Fibroblast of skin of abdomen (primary cell): ENCODE results near the gene CLSTN2.
A peak's percentile ranks its signal among the peaks of the same experiment; 100 is the strongest.

Experiments used
- DNase-seq: peaks from one replicate; pipeline ENCODE4 v3.0.0-alpha.2; 2013

The CLSTN2 gene

DNA sequence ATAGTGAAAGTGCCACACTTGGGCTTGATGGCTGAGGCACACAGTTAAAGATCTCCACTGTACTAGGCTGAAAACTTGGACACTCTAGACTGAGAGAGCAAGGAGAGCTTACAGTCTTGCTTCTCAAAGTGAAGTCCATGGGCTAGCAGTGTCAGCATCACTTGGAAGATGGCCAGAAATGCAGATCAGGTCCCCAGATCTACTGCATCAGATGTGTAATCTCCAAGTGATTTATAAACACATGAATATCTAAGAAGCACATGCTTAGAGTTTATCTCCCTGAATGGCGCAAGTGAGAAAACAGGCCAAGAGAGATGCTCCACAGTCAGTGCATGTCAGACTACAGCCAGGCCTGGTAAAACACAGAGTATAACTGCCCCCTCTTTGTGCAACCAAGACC lies 308.6 kb downstream of the CLSTN2 start:
- no peak for DNase-seq

DNA sequence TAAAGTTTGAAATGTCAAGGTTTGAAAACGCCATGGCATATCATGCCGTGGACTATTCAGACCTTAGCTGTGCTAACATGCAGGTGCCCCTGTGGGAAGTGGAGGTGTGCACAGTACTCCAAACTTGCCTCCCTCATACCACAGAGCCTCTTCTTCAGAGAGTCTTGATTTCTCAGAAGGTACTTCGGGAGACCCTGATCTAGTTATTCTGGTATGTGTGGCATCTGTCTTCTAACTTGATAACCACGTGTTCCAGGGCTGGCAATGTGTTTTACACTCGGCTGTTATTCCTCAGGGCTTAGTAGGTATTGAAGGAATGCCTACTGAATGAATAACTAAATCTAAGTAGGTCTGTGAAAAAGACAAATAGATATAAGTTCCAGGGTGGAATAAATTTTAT lies 309.9 kb downstream of the CLSTN2 start:
- peak; percentile 47 for DNase-seq

DNA sequence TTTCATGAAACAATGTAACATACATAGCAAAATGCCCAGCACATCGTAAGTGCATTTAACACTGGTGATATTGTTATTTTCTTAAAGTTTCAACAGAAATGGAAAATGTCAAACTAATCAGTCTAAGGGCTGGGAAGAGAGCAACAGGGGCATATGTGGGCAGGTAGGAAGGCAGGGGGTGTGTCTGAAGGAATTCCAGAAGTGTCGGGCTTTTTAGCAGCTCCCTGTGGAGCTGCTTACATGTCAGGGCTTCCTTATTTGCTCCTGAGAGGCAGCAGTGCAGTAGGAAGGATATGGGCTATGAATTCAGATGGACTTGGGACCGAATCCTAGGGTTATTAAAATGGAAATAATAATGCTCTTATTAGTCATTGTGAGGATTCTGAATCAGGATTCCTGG lies 311.6 kb downstream of the CLSTN2 start:
- no peak for DNase-seq

DNA sequence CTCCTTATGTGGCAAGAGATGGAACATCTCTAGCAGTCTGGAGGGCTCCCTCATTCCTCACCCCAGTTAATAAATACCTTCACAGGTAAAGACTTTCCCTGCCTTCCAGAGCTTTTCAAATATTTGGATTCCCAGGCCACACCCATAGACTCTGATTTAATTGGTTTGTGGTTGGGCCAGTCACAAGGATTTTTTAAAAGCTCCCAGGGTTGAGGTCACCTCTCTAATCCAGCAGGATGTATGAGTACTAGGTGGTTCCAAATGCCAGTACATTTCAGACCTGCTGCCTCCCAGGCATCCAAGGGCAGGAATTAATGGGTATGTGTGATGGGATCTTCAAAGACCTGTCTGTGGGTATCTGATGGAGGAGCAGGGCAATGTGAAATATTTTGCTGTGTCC lies 312.8 kb downstream of the CLSTN2 start:
- DNase-seq = no peak

DNA sequence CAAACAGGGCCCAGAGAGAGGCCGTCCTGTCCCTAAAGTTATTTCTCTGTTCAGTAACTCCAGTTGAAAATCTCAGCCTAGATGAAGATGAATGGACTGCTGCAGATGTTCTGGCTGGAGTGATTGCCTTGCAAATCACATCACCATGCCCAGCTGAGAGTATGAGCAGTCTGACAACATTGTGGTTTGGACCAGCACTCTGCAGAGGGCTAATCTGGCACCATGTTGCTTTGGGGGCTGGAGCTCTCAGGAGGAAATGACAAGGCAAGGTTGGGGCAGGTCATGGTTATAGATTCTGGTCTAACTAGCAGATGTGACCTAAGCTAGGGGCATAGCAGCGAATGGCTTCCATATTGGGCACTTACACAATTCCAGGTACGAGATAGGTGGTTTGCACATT lies 314.2 kb downstream of the CLSTN2 start:
- no peak for DNase-seq

DNA sequence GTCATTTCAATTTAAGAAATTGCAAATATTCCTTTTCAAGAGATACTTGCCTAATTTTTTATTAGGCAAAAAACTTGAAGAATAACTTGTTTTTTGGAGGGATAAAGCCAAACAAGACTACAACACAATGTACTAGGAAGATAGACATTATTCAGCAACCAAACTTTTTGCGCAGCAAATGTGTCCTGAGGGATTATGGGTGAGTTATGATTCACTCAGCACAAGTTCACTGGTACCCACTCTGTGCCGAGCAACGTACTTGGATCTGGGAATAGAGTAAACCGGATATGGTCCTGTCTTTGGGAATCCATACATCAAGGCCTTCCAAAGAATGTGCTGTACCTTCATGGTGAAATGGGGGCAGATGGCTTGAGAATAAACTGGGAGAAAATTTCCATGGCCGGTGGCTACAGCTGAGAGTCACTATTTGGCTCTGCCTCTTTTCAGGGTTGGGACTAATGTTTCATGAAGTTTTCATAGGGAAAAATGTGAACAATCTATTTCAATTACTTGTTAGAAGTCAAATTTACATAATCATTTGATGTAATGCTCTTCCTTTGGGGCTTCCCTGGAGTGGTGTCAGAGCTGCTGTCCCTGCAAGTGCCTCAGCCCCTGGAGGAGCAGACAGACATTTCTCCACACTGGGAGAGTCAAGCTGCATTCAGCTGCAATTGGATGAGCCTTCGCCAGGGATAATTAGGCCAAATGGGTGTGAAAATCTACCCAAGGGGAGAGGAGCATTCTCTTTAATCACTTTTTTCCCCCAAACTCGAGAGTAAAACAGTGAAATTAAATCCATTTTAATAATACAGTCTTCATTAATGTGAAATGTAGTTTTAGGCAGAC lies 315.2 kb downstream of the CLSTN2 start:
- no peak for DNase-seq

DNA sequence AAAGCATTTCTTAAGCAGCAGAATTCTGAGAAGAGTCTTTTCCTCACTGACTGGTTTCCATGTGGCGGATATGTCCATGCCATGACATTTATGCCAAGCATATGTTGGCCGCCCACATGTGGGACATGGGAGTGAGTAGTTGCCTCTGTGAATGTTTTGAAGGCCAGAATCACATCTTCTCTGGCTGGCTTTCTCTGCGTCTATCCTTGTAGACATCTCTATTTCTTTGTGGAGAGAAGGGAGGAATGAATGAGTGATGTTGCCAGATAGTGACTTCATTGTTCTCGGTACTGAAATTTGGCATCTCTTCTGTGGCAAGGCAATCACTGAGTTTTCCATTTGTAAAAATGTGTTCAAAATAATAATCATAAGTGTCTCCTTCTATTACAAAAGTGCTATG lies 316.0 kb downstream of the CLSTN2 start:
- DNase-seq = no peak

DNA sequence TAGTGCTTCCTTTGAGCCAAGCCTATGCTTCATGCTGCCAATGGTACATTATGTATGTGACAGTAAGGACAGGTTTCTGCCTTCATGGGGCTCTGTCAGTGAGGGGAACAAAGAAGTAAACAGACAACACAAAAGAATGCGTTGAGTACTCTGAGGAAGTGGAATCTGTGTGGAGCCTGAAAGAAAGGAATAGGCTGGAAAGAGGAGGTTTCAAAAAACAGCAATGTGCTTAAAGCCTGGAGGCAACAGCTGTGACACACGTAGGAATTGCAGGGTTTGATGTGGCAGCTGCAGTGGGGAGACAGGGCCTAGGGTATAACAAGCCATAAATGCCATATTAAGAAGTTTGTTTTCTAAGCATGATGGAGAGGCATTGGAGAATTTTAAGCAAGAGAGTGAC lies 316.7 kb downstream of the CLSTN2 start:
- DNase-seq = no peak

DNA sequence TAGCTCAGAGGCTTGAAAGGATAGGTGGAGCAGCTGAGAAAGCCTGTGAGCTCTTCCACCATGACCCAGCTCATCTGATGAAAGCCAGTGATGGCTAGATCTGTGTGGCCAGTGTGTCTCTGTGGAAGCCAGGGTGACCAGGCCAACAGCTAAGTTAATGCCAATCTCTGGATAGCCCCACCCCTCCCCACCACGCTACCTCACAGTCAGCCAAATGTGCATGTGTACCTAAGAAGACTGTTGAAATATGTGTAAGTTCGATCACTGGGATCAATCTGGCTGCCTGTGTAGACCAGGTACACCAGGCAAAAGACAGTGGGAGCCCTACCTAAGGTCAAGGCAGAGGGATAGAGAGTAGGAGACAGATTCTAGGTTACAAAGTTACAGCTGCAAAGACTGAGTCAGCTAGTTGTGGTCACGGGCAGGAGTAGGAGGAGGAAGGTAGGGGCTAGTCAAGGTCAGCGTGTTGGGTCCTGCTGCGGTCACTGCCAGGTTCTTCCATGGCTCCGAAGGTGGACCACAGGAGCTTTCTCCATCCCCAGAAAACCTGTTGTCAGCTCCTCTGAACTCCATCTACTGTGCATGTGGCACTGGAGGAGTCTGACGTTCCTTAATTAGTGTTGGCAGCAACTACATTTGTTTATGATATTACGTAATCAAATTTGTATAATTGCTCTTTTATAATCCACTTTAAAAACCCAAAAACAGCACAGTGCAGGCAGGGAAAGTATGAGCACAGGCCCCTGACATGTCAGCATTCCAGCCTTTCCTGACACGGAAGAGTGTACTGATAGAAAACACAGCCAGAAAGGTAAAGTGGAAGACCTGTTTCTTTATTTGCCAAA lies 318.0 kb downstream of the CLSTN2 start:
- no peak for DNase-seq

DNA sequence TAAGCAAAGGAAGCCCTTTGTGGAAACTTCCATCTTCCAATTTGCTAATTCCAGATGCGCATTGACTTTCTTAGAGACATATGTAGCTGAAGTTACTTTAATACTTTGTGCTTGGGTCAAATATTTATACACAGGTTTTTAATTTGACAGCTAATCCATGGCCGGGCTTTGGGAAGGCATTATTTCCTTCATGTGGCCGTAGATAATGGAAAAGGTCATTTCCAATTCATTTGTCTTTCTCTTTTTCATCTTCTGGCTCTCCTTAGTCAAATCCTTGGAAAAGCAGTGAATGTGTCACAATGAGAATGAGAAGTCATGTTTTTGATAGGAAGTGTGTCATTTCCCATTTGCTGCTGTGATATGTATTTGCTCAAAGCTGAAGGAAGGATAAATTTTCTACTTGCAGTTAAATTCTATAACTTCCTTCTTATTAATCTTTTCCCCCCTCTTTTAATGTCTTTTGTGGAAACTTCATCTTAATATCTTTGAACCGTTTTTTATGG lies 323.3 kb downstream of the CLSTN2 start:
- DNase-seq = no peak

DNA sequence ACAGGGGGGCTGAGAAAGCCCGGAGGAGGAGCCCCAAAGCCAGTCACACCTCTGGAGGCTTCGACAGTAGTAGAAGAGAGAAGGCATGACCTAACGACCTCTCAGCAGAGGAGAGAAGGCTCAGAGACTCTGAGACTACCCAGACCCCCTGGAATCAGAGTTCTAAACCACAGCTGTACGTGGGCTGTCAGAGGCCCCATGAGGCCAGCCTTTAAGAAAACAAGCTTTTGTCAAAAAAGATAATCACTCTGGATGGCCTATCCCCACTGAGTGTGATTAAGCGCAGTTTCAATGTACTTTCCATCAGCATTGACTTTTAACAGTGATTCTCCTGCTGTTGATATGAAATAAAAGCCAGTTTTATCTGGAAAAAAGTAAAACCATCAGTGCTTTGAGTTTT lies 330.3 kb downstream of the CLSTN2 start:
- no peak for DNase-seq

DNA sequence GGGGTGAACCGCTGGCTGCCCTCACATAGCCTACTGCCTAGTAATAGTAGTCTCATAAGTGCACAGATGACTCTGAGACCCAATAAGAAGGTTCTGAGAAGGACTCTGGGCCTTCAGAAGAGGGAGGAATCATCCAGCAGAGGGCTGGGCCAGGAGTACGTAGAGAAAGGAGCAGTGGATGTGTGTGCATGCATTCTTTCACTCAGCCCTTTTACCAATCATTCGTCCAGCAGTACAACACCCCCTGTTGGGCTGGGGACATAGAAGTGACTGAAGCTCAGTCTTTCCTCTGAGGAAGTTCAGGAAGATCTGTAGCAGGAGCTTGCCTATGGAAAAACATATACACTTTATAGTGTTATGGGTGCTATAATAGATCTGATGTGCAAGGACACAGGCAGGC lies 333.1 kb downstream of the CLSTN2 start:
- DNase-seq = no peak

DNA sequence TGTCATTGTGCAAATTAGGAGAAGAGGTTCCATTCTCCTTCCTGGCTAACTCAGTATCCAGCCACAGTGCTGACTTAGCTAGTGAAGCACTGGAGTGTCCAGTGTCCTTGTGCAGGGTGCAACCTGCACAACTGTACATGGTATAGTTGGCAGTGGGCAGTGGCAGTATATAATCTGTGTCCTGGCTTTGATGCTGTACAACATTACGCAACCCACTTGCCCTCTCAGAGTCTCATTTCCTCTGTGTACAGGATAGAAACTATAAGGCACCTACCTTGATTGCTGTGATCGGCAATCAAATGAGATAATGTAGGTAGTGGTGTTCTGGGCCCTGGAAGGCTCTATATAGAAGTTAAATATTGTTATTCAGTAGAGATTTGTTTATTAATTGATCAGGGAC lies 333.6 kb downstream of the CLSTN2 start:
- no peak for DNase-seq

DNA sequence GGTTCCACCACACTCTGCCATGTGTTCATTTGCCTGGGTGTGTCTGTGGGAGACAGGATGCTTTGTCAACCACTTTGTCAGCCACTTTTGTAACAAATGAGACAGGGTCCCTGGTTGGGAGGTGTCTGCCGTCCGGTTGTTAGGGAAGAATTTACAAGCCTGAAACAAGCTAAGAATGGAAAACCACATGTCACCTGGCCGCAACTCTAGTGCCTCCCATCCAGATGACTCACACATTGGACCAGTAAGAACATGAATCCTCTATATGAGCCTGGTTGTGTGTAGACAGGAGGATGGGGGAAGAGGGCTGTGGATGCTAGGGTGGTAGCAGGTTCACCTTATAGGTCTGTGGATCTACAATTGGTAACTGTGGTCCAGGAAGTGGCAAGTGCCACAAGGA lies 335.3 kb downstream of the CLSTN2 start:
- no peak for DNase-seq

DNA sequence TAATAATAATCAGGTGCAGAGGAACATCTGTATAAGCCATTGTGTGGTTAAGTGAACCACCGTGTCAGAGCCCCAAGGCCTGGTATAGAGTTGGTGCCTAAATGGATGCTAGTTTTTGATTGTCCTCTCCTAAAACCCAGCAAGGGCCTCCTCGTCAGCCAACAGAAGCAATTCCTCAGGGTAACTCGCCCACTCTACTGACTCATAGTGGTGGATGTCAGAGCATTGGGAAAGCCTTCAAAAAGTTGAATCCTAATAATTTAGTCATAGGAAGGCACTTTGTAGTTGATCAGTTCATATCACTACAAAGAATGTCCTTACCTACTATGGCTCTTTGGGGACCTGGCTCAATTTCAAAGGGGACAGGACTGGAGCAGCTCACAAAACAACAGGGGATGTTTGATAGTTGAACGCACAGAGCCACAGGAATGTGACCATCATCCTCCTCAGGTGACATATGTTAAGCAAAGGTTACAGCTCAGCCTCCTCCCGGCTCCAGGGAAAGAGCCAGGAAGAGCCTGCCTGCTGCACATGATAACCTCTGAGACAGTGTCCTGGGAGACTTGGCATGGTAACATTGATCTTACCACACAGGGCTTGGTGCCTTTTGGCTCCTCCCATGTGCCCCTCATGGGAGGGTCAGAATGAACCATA lies 338.7 kb downstream of the CLSTN2 start:
- DNase-seq = peak; percentile 9

DNA sequence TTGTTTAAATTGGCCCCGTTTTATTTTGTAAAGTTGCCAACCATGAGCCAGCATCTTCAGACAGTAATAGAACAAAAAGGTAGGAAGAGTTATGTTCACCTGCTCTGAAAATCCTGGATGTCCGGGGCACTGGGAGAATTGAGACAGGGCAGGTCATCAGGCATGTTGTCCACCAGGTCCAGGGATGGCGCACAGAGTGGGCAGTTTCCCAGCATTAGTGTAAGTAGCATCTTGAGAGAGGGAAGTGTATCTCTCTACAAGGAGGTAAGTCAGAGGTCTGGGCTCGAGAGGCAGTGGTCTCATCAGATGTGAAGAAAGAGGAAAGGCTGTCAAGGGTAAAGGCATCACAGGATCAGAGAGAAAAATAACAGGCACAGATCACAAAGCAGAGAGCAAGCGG lies 339.4 kb downstream of the CLSTN2 start:
- no peak for DNase-seq

DNA sequence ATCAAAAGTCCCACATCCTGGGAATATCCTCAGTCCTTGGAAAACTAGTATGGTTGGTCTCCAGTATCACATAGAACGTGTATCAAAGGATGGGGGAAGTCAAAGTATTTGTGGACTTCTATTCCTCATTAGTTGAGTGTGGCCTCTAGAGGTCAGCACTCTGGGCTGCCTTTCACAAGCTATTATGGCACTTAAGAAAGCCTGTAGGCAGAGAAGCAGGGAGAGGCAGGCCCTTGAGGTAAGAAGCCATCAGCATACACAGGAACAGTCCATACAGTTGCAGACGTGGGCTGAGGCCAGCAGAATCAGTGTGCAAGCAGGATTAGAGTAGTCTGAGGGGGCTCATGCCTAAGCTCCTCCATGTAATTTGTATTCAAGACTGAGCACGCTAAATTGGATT lies 341.7 kb downstream of the CLSTN2 start:
- peak; percentile 15 for DNase-seq

DNA sequence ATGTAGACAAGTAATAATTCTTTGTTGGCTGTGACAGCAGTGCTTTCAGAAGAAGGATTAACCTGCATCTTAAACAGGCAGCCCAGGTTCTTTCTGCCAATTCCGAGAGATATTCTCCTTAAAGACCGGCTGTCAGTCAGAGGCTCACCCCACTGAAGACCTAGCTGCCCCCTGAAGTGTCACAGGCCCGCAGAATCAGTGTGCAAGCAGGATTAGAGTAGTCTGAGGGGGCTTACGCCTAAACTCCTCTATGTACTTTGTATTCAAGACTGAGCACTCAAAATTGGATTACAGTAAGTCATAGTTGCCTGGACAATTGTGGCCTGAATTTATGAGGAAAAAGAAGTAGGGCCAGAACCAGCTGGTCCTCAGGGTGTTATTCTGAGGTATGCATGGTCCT lies 342.9 kb downstream of the CLSTN2 start:
- no peak for DNase-seq

DNA sequence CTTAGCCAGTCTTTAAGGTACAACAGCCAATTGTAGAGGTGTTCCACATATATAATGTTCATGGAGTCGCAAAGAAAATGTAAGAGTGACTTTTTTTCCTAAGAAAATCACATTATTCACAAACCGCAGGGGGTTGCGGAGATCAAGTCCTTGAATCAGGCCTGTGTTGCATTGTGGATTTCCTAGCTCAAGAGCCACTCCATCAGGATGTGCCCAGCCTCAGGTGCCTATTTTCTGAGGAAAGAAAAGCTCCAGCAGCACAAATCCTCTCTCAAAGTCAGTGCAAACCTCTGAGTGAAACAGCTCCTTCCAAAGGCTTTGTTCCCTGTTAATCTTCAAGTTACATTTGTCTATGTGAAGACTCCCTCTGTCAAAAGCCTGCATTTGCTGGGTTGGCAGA lies 349.4 kb downstream of the CLSTN2 start:
- DNase-seq = no peak

DNA sequence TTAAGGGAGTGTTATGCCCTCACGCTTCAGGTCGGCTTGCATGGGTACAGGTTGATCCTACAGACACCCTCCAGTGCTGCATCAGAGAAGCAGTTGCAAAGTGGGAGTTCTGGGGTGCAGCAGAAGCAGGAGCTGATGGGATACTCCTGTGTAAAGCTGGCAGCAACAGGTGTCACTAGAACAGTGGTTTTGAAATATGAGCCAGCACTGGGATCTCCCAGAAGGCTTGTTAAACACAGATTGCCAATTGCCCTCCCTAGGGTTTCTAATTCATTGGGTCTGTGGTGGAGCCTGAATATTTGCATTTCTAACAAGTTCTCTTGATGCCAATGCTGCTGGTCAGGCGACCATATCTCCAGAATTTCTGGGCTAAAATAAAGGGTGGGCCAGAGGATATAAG lies 350.4 kb downstream of the CLSTN2 start:
- no peak for DNase-seq

DNA sequence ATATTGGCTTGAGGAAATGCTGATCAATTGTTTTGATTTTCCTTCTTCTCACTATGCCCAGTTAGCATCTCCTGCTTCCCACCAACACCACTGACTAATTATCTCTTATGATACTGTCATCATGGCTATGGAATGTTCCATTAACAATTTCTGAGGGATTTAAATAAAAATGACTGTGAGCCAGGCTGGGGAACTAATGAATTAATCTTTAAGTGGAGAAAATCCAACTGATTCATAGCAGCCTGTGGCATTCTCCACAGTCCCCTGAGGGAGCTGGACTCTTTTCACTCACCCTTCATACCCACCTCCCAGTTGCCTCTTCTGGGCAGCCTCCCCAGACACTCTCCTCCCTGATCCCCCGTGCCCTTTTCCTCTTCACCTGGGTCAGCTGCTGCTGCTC lies 353.6 kb downstream of the CLSTN2 start:
- peak; percentile 65 for DNase-seq

DNA sequence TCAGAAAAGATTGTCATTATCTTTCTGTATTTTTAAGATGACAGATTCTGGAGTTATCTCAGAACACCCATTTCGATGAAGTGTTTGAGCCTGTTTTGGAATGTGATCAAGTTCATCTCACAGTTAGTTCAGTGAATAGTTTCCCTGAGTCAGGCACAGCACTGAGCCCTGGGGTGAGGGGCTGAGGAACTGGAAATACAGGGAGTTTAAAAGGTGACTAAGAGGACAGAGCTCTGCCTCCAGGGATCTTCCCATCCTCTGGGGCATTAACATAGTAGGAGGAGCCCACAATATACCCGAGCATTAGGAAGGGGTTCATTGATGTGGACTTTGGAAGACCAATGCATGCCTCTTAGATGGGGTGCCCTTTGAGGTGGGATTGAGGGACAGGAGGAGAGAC lies 355.1 kb downstream of the CLSTN2 start:
- DNase-seq = peak; percentile 43

DNA sequence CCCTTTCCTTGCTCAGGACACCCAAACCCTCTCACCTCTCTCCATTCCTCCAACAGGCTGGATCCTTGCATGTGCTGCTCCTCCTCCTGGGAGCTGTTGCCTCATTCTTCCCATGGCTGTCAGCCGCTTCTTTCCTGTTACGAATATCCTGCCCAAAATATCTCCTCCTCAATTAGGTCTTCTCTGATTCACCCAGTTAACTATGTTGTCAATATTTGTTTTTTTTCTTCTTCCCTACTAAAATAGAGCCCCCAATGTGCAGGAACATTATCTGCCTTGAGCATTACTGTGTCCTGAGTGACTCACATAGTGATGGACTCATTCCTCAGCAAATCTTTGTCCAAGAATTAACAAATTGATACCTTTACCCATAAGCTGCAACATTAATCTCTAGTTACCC lies 357.2 kb downstream of the CLSTN2 start:
- peak; percentile 74 for DNase-seq
